ENCODE data around the gene PCYOX1L.

DNA sequence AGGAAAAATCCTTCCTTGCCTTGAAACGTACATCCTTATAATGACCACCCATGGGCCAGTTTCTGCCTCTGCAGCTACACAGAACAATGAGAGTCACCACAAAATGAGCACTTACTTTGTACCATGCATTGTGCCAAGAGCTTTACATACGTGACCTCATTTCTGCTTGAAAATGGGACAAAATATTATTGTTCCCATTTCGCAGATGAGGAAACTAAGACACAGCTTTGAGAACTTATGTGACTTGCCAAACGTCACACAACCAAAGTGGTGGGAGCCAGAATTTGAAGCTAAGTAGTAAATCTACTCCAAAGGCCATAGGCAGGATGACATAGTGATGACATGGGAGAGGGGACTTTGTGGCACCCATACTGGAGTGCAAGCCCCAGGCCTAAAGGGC, 47.4 kb upstream of the PCYOX1L start:
- TF ChIP-seq TAF1 (IDR thresholded peaks at IDR 0.05; ENCODE audit: low read depth), result no peak
- TF ChIP-seq EGR1 (IDR thresholded peaks at IDR 0.05), result no peak
- TF ChIP-seq EP300 (IDR thresholded peaks at IDR 0.05; ENCODE audit: borderline replicate concordance), result no peak
- TF ChIP-seq, protein P1, sequence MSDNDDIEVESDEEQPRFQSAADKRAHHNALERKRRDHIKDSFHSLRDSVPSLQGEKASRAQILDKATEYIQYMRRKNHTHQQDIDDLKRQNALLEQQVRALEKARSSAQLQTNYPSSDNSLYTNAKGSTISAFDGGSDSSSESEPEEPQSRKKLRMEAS (IDR thresholded peaks at IDR 0.05), result no peak
- TF ChIP-seq TEAD4 (IDR thresholded peaks at IDR 0.05), result no peak
